H1 (cell line): ENCODE measurements around the gene INPP4A. TPM values are rescaled to one million over a fixed set of nuclear protein-coding genes. Genes with fewer than 3 reads are reported as not detected.

ENCODE experiments used
- ASH2L ChIP-seq: fragments of 200-600, 300-600 bp; sonication (generic); IDR thresholded peaks from one replicate; pipeline ENCODE4 v1.7.1; 2017; ENCODE audit warnings: low read length
- BACH1 ChIP-seq: IDR thresholded peaks from 2 replicates; pipeline ENCODE4 v1.6.1; 2012; ENCODE audit warnings: low read length, improper control_type of control experiment
- CHD1 ChIP-seq: IDR thresholded peaks from 2 replicates; pipeline ENCODE4 v1.6.1; 2012; ENCODE audit warnings: low read depth, low read length, improper control_type of control experiment
- EGR1 ChIP-seq: IDR thresholded peaks from 2 replicates; pipeline ENCODE4 v1.6.1; 2011; ENCODE audit warnings: low read depth, low read length, borderline replicate concordance
- POLR2A ChIP-seq, 2 experiments: IDR thresholded peaks; 1 replicate in 1 of 2; 2 replicates in 1 of 2; pipeline ENCODE4 v1.6.1; 2011; ENCODE audit warnings: low read depth in 2 of 2, low read length in 2 of 2, mild to moderate bottlenecking in 2 of 2; ENCODE audit errors: control extremely low read depth in 1 of 2
- RNF2 ChIP-seq: fragments of 200-900, 300-1000 bp; sonication (generic); IDR thresholded peaks from 2 replicates; pipeline ENCODE4 v1.7.1; 2016; ENCODE audit warnings: borderline replicate concordance, low read depth, mild to moderate bottlenecking, antibody characterized with exemption, low read length; ENCODE audit not compliant: poor library complexity, severe bottlenecking; ENCODE audit errors: missing control alignments
- SRF ChIP-seq: IDR thresholded peaks from 2 replicates; pipeline ENCODE4 v1.6.1; 2011; ENCODE audit warnings: mild to moderate bottlenecking, low read depth, low read length, moderate library complexity
- polyA plus RNA-seq, 7 experiments: library from polyadenylated mRNA; depleted of rRNA in 3 of 7; stranded (reverse) in 5 of 7; unstranded in 2 of 7; fragments of >200 nt in 5 of 7; fragments of 200-250 nt in 2 of 7; gene quantifications; 1 replicate in 5 of 7; 2 replicates in 1 of 7; 4 replicates in 1 of 7; pipeline versions ENCODE4 v1.2.1 to v1.2.3, GENCODE V29; 2011 to 2013; ENCODE audit warnings: missing spikeins in 2 of 7, mixed read lengths in 2 of 7
- total RNA-seq: library from RNA; stranded (reverse); fragmentation: NEBNext Ultra II Directional; extraction: Animal tissue kit (Norgen Biotek cat#: 25700); gene quantifications from 2 replicates; pipeline ENCODE4 v1.2.1, GENCODE V29; 2021

Gene INPP4A
- total and polyA plus RNA-seq, 2 of the 8 experiments (the other 6 are each of a cell fraction or from before 2014, with no cell fraction given) = 25.6 to 34.3 TPM

GRCh38 chr2:98506881-98507280, 62.2 kb downstream of the INPP4A start (continued):
- TF ChIP-seq RNF2 (no peak), CHD1 (no peak), SRF (no peak), POLR2A (IDR thresholded peaks at IDR 0.05; ENCODE audit: control extremely low read depth in 1 of 2, low read depth in 2 of 2, low read length in 2 of 2) (no peak), BACH1 (no peak), ASH2L (no peak), EGR1 (no peak)
